Measurements from ENCODE around the gene SCAMP1. TPM values are rescaled to one million over a fixed set of nuclear protein-coding genes. Genes with fewer than 3 reads are reported as not detected.
A peak's percentile ranks its signal among the peaks of the same experiment; 100 is the strongest.

The SCAMP1 gene
- total RNA-seq, 1 donor from 2014 or later: 15.0 TPM

DNA sequence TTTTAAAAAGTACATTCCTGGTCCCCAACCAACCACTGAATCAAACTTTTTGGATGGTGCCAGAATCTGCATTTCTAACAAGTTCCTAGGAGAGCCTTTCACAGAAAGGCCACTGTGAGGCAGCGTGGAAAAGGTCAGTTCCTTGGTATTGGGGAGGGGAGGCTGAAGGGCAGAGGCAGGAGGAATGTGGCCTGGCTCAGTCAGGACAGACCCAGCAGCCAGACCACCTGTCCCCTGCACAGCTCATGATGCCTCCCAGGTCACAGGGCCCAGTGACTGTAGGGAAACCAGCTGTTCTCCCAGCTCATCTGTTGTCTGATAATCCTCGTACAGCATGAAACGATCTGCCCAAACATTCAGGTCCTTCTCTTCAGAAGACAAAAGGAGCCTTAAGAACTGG lies 155.3 kb downstream of the SCAMP1 start:
- Histone ChIP-seq H3K4me1 (peaks cover 2 to 12% of the 10 kb centered on the region in 2 donors), H3K27me3 (no peaks in the 10 kb centered on the region), H3K36me3 (no peaks in the 10 kb centered on the region), H3K9me3 (no peaks in the 10 kb centered on the region), H3K4me3 (no peak overlapping the region), H3K27ac (no peak overlapping the region)
- DNase-seq (ENCODE audit: low spot score in 2 of 2): no peak
- TF ChIP-seq, protein P1, sequence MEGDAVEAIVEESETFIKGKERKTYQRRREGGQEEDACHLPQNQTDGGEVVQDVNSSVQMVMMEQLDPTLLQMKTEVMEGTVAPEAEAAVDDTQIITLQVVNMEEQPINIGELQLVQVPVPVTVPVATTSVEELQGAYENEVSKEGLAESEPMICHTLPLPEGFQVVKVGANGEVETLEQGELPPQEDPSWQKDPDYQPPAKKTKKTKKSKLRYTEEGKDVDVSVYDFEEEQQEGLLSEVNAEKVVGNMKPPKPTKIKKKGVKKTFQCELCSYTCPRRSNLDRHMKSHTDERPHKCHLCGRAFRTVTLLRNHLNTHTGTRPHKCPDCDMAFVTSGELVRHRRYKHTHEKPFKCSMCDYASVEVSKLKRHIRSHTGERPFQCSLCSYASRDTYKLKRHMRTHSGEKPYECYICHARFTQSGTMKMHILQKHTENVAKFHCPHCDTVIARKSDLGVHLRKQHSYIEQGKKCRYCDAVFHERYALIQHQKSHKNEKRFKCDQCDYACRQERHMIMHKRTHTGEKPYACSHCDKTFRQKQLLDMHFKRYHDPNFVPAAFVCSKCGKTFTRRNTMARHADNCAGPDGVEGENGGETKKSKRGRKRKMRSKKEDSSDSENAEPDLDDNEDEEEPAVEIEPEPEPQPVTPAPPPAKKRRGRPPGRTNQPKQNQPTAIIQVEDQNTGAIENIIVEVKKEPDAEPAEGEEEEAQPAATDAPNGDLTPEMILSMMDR (IDR thresholded peaks at IDR 0.05): no peak
- intact Hi-C loops (cut with DNase I): no loop called here

DNA sequence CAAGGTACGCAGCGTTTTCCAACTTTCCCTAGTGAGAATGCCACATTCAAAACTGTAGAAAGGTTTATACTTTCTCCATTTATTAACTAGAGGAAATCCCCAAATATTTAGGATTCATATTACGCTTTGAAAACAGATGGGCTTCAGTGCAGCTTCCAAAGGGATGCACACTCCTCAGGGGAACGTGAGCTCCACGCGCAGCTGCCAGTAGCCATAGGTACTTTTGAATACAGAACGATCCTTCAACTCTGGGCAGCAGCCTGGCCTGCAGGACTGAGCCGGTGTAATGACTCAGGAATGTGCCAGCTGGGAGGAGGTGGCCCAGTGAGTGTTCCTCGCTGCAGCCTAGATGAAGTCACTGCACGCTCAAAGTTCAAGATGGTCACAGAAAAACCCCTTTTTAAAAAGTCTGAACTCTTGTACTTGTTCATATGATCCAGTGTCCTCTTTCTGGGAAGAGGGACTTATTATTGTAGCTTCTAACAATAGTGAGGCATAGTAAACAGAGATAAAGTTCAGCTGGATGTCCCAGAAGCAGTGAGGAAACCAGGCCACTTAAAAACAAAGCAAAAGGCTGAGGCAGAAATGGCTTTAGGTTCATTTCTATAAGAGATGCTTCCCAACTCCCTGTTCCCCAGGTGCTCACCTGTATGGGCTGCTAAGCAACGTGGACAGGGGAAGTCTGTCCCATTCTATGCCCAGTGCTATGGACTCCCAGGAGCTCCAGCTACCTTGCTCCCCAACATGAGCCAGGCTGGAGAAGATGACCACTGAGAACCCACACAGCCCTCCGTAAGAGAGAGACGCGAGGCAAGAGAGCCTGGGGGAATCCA lies 158.2 kb downstream of the SCAMP1 start:
- peaks cover 5 to 14% of the 10 kb centered on the region in 2 donors for H3K4me1 ChIP-seq
- intact Hi-C loops (cut with DNase I): no loop called here
- H3K9me3 ChIP-seq: no peaks in the 10 kb centered on the region
- TF ChIP-seq, protein P1 (IDR thresholded peaks at IDR 0.05): no peak
- no peaks in the 10 kb centered on the region for H3K27me3 ChIP-seq
- no peaks in the 10 kb centered on the region for H3K36me3 ChIP-seq
- H3K4me3 ChIP-seq: no peak overlapping the region
- peak overlapping the region; percentile 80 to 88 for H3K27ac ChIP-seq
- DNase-seq (ENCODE audit: low spot score in 2 of 2): peak; percentile 53 to 90

DNA sequence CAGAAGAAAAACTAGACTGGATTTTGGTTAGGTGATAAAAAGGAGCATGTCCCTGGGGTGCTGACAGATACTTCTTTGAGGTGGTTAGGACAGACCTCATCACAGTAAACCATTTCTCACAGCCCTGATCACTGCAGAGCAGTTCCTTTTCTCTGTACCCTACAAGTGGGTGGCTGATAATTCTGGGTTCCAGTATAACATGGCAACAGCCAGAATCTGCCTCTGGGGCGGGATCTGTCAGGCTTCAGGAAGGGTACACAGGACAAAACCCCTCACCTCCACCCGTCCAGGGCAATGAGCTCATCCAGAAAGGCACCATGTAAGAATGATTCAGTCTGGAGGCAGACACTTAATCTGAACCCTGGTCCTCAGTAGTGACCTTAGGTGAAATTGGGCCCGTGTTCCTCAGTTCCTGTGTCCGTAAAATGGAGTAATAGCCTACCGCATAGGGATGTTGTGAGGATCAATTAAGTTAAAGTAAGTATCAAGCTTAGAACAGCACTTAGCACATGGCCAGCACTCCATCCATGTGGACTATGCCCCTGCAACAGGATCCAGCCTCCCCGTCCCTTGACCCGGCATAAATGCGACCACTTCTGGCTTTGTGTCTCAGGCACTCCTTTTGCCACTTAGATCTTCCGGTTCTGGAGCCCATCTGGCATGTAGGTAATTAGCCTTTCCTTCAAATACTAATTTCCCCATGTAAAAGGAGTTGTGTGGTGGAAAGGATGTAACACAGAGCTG lies 159.0 kb downstream of the SCAMP1 start:
- TF ChIP-seq, protein P1 (IDR thresholded peaks at IDR 0.05): no peak
- H3K27me3 ChIP-seq: no peaks in the 10 kb centered on the region
- H3K9me3 ChIP-seq: no peaks in the 10 kb centered on the region
- no peak overlapping the region for H3K4me3 ChIP-seq
- H3K36me3 ChIP-seq: no peaks in the 10 kb centered on the region
- peaks cover 6 to 22% of the 10 kb centered on the region in 2 donors for H3K4me1 ChIP-seq
- no peak for DNase-seq (ENCODE audit: low spot score in 2 of 2)
- intact Hi-C loops (cut with DNase I): no loop called here
- peak overlapping the region; percentile 80 to 88 for H3K27ac ChIP-seq

DNA sequence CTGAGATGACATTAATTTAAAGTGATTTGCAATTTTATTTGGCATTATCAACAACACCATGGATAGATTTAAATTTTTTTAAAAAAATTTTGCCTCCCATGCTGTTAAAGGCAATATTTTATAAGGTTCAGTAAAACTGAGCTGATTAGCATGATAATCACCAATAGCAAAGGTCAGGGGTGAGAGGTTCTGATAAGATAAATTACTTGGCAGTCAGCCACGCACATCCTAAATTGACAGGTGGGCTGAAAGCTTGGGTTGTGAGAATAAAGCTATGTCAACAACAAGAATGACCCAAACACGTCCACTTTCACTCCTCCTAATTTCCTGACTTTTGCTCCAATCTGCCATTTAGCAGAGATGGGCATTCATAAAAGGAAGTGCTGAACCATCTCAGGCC lies 161.0 kb downstream of the SCAMP1 start:
- TF ChIP-seq, protein P1 (IDR thresholded peaks at IDR 0.05): no peak
- DNase-seq (ENCODE audit: low spot score in 2 of 2): no peak
- no peaks in the 10 kb centered on the region for H3K27me3 ChIP-seq
- H3K9me3 ChIP-seq: no peaks in the 10 kb centered on the region
- no peak overlapping the region for H3K4me3 ChIP-seq
- no peaks in the 10 kb centered on the region for H3K36me3 ChIP-seq
- H3K4me1 ChIP-seq: peaks cover 16 to 42% of the 10 kb centered on the region in 2 donors
- no peak overlapping the region for H3K27ac ChIP-seq
- intact Hi-C loops (cut with DNase I): no loop called here

DNA sequence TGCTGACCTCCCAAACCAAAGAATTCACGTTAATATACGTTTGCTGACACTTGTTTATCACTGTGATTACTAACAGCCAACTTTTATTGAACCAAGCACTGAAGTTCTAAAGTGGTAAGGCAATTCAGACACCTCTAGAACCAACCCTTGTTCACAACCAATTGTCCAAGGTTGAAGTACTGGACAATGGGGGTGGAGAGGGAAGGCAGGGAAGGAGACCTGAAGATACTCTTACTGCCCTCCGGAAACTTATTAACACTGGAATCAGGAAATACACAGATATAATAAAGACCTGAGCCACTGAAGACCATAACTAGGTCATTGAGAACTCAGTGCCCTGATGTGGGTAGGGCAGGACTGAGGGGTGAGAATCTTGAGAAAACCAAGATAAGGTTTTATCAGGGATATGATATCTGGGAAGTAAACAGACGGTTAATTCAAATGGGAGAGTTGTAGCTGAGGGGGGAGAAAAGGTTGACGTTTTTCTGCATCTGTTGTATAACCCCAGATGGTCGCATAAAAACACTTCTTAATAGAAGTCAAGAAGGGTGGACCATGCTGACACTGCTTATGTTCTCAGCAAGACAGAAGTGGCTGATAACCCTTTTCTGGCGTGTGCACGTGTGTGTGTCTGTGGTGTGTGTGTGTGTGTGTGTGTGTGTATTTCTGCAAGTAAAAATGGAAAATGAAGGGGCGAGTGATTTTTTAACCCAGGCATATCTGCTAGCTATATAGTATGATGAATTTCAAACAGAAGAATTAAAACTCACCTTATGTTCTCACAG lies 162.3 kb downstream of the SCAMP1 start:
- TF ChIP-seq, protein P1 (IDR thresholded peaks at IDR 0.05): no peak
- peaks cover 21 to 50% of the 10 kb centered on the region in 2 donors for H3K4me1 ChIP-seq
- no peak overlapping the region for H3K27ac ChIP-seq
- H3K27me3 ChIP-seq: no peaks in the 10 kb centered on the region
- H3K36me3 ChIP-seq: no peaks in the 10 kb centered on the region
- no peak overlapping the region for H3K4me3 ChIP-seq
- intact Hi-C loops (cut with DNase I): no loop called here
- no peaks in the 10 kb centered on the region for H3K9me3 ChIP-seq
- no peak for DNase-seq (ENCODE audit: low spot score in 2 of 2)

Data from ascending aorta (tissue), 2 donors.